GM21528 (cell line): ENCODE results near the gene RPL36A.

Experiments
- ATAC-seq: cut with Tn5 transposase; IDR thresholded peaks from one replicate; pipeline ENCODE4 v1.9.1; 2021; ENCODE audit warnings: mild to moderate bottlenecking, moderate library complexity; ENCODE audit not compliant: unreplicated experiment, low FRiP score

The RPL36A gene

GRCh38 chrX:101391831-101392230 lies 1.0 kb downstream of the RPL36A start:
- no peak for ATAC-seq

DNA sequence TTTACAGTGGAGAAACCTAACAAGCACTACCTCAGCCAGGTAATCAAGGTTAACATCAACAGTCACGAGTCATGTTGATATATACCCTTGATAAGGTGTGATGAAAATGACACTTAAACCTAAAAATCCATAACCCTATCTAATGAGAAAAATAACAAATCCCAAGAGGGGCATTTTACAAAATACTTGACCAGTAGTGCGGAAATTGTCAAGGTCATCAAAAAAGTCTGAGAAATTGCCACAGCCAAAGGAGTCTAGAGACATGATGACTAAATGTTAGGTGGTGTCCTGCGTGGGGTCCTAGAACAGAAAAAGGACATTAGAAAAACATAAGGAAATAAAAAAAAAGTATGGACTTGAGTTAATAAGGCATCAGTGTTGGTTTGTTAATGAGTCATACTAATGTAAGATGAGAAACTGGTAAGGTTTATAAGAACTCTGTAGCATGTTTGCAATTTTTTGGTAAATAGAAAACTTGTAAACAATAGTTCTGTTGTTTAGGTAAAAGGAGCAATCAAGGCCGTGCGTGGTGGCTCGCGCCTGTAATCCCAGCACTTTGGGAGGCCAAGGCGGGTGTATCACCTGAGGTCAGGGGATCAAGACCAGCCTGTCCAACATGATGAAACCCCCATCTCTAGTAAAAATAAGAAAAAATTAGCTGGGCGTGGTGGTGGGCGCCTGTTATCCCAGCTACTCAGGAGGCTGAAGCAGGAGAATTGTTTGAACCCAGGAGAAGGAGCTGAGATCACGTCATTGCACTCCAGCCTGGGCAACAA lies 2.9 kb downstream of the RPL36A start:
- no peak for ATAC-seq

GRCh38 chrX:101394372-101394771 lies 3.6 kb downstream of the RPL36A start:
- no peak for ATAC-seq

DNA sequence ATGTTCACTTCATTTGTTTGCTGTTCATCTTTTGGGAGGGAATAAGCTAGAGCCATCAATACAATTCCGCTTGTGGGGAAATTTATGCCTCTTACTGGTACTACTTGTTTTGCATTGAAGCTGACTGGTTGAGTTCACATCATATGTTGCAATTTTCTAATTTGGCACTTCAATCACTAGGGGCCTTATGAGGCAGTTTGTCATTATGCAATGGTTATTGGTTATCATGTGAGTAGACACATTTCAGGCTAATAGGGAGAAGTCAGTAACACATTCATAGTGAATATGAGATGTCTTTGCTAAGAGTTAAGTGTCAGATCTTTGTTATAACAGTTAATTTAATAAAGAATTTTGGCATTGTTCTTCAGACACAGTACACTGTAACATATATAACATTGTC lies 5.0 kb downstream of the RPL36A start:
- ATAC-seq, result no peak

GRCh38 chrX:101397779-101398178 lies 7.0 kb downstream of the RPL36A start:
- no peak for ATAC-seq

GRCh38 chrX:101398694-101399093 lies 7.9 kb downstream of the RPL36A start:
- ATAC-seq, result no peak

GRCh38 chrX:101399825-101400224 lies 9.0 kb downstream of the RPL36A start:
- ATAC-seq, result no peak

DNA sequence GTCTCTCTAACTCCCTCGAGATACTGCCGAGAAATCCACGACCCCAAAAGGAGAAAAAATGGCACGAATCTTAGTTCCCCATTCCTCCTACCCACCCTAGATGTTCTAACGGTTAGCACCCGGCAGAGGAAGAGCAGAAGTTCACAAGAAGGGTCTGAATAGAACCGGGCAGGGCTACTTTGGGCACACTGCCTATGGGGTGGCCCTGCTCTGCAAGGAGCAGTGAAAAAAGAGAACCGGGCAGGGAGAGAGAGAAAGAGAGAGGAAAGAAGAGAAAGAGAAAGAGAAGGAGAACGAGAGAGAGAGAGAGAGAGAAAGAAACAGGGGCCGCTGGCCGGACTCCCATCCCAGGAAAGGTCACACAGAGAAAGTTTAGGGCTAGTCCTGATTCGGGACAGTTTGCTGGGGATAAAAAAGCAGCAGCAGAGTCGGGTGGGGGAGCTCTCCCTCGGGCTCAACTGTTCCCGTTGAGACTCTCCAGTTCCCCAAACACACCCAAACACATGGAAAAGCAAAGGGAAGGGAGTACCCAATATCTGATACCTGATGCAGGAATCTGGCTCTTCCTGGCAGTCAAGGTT lies 16.4 kb downstream of the RPL36A start:
- peak; percentile 1 for ATAC-seq

DNA sequence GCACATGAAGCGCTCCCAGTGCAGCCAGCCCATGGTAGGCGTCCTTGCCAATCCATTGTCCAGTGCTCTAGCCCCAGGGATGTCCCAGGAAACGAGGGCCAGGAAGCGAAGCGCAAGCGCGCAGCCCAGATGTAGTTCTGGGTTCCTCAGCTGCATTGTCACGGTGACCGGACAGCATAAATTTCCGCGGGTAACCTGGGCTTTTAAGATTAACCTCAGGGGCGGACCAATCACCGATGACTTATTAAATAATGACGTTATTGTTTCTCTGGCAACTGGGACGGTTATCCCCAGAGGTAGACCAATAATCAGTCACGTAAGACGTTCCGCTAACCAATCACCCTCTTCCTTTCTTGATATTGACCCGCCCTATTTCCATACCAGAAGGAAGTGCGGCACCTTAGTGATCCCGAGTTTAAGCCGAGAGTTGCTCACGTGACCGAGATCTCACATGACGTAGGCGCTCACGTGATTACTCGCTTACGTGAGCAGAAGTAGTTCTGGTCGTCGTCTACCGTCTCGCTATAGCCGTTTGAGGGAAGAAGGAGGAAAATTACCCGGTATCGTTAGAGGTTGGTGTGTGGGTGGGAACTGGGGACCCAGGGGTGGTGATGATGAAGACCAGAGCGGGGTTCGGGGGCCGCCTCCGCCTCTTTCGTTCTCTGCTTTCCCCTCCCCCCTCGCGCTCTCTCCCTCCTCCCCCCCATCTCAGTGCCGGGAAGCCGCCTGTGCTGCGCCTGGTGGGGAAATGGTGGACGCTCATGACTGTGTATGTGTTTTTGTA lies 17.1 kb downstream of the RPL36A start, which contains the start of the genes GLA and HNRNPH2:
Gene GLA (minus strand): TSS at position 178 of the 784 bp plus-strand sequence. CDS start 22 bp downstream, at position 156.
Gene HNRNPH2 (plus strand): TSS at position 475 of the 784 bp plus-strand sequence. CDS start 3,767 bp downstream, outside the sequence.
- ATAC-seq, result peak; percentile 96

DNA sequence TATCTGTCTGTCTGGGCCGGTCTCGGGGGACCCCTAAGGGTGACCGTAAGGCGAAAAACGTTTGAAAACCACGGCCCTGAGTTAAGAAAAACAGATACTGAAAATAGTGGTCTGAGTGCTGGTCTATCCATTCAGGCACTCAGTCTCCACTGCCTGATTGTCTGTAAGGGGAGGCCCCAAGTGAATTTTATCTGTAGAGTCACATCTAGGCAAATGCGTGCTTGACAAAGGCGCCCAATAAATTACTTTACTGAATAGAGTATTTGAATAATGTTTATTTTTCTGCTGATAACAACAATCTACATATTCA lies 17.7 kb downstream of the RPL36A start:
- no peak for ATAC-seq

DNA sequence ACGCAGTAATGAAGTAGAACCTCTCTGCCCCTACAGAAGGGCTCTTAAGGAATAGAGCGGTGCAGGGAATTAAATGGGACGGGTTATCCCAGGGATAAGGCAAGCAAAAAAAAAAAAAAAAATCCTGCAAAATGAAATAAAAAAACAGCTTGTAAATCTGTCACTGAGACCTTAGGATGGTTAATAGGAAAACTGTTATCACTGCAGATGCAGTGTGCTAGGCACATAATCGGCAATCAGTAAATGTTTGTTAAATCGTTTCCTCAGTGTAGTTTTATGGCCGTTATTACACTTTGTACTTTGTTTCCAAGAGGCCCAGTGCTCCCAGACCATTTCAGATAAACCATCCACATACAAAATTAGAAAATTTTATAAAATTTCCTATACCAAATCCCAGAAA lies 18.2 kb downstream of the RPL36A start:
- no peak for ATAC-seq

DNA sequence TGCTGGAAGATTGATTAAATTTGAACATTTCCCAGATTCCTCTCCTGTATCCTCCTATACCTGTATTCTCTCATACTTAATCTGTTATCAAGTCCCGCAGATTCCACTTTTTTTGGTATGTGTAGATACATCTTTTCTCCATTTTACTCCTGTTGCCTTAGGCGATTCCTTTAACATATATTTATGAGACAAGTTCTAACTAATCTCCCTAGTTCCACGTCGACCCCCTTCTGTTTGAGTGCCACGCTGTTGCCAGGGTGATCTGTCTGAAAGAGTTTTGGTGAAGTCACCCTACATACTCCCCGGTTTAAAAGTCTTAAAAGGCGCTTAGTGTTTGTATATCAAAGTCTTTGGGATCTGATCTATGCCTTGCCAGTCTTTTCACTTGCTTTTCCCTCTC lies 19.6 kb downstream of the RPL36A start:
- no peak for ATAC-seq

DNA sequence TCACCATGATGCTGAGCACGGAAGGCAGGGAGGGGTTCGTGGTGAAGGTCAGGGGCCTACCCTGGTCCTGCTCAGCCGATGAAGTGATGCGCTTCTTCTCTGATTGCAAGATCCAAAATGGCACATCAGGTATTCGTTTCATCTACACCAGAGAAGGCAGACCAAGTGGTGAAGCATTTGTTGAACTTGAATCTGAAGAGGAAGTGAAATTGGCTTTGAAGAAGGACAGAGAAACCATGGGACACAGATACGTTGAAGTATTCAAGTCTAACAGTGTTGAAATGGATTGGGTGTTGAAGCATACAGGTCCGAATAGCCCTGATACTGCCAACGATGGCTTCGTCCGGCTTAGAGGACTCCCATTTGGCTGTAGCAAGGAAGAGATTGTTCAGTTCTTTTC lies 21.2 kb downstream of the RPL36A start:
- no peak for ATAC-seq

DNA sequence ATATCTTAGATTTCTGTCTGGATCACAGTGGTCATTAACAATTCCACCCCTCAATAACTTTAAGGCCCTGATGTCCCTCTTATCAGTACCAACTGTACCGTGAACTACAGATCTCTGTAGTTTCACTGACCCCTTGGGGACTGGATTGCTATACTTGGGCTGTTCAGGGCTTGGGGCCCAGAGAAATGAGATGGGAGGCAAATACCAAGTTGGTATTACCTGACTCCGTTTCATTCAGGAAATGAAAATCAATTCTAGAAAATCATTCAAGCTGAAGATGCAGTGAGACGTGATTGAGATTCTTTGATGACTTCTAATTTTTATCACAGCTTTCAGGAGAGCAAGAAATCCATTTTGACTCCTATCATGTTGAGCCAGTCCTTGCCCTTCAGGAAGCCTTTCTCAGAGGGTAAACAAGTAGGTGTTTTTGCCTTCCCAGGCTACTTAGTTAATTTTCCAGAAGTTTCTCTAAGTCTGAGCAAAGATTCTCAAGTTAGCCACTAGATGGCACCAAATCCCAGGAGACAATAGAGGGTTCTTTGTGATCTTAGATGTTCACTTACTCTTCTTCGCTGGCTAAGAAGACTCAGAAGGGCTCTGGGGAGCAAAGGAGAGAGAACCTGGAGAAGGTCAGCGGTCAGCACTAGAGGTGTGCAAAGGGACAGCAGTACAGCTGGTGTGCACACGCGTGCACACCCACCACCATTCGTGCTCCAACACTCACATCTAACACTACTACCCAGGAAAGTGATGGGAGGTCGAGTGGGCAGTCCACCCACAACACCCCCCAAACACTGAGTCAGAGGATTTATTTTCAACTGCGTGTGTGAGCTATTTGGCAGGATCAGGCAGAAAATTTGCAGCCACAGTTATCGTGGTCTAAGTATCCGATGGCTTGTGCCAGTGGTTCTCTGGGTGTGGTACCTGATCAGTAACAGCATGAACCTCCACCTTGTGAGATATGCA lies 24.7 kb downstream of the RPL36A start:
- ATAC-seq, result peak; percentile 56

DNA sequence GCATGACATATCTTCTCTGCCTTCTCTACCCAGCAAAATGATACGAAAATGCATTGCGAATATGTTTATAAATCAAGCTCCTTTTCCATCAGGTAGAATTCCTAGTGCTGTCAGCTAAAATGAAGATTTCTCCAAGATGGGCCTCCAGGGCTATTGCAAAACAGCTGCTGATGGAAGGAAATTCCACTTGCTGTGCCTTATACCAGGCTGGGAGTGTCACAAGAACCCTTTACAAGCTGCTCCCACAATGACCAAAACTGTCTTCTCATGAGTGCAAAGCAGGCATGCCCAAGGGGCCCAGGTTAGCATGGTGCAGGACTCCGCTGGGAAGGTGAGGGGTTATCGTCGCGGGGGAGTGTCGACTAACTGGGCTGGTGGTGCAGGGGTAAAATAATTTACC lies 25.9 kb downstream of the RPL36A start:
- no peak for ATAC-seq

DNA sequence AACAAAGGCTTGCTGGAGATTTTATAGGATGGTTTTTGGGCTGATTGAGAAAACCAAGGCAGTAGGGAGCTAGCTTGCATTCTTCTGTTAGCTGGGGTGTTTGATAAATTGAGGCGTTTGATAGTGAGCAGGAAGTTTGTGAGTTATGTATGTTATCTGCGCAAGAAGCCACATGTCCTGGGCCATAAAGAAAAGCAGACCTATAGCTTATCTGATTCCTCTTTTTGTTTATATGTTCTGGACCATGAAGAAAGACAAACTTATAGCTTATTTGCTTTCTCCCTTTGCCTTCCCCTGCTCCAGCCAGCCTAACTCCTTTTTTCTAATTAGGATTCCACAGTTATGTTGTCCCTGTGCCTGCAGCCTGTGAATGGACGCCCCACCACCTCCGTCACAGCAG lies 26.4 kb downstream of the RPL36A start:
- no peak for ATAC-seq

DNA sequence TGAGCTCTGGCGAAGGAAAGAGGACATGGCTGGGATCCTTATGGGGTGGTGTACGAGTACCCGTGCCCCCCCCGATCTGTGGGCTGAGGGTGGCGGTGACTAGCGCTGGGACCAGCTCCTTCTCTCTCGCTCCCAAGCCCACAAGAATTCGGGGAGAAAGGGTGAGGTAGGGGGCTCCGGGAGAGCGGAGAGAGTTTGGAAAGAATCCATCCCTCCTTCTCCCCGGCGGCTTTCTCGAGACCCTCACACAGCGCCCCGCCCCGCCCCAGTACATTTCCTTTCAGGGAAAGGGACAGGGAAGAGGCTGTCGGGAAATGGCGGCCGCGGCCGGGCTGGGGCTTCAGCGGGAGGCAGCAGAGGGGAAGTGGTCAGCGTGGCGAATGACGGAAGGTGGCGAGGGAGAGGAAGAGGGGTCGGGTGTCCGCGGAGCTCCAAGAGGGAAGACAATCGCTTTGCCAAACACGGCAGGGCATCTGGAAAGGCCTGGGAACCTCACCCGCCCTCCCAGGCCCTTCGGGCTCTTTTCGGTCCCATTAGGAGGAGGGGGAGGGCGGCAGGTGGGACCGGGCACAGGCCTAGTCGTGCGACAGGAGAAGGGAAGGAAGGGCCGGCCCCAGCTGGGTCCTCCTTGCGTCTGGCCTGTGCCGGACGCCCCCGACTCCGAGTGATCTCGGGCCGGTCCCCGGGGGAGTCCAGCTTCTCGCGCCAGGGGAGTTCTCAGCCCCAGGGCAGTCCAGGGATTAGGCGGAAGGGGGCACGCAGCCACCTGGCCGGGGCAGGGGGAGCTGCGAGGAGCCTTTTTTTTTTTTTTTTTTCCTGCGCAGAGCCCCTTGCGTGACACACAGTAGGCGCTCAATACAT lies 27.4 kb downstream of the RPL36A start:
- no peak for ATAC-seq

GRCh38 chrX:101419489-101419888 lies 28.7 kb downstream of the RPL36A start:
- ATAC-seq, result no peak

- no peak for ATAC-seq
Observed at GRCh38 chrX:101427954-101428353, 37.1 kb downstream of the RPL36A start.
